Pericardium fibroblast (primary cell): Measurements from ENCODE around the gene BFAR. TPM values are rescaled to one million over a fixed set of nuclear protein-coding genes. Genes with fewer than 3 reads are reported as not detected.

Experiments
- total RNA-seq: library from RNA; depleted of rRNA; stranded (reverse); fragments of >200 nt; gene quantifications from 2 replicates; pipeline ENCODE4 v1.2.3, GENCODE V29; 2015

BFAR gene, protein sequence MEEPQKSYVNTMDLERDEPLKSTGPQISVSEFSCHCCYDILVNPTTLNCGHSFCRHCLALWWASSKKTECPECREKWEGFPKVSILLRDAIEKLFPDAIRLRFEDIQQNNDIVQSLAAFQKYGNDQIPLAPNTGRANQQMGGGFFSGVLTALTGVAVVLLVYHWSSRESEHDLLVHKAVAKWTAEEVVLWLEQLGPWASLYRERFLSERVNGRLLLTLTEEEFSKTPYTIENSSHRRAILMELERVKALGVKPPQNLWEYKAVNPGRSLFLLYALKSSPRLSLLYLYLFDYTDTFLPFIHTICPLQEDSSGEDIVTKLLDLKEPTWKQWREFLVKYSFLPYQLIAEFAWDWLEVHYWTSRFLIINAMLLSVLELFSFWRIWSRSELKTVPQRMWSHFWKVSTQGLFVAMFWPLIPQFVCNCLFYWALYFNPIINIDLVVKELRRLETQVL
- 64.3 and 79.6 TPM in 2 replicates for total RNA-seq

DNA sequence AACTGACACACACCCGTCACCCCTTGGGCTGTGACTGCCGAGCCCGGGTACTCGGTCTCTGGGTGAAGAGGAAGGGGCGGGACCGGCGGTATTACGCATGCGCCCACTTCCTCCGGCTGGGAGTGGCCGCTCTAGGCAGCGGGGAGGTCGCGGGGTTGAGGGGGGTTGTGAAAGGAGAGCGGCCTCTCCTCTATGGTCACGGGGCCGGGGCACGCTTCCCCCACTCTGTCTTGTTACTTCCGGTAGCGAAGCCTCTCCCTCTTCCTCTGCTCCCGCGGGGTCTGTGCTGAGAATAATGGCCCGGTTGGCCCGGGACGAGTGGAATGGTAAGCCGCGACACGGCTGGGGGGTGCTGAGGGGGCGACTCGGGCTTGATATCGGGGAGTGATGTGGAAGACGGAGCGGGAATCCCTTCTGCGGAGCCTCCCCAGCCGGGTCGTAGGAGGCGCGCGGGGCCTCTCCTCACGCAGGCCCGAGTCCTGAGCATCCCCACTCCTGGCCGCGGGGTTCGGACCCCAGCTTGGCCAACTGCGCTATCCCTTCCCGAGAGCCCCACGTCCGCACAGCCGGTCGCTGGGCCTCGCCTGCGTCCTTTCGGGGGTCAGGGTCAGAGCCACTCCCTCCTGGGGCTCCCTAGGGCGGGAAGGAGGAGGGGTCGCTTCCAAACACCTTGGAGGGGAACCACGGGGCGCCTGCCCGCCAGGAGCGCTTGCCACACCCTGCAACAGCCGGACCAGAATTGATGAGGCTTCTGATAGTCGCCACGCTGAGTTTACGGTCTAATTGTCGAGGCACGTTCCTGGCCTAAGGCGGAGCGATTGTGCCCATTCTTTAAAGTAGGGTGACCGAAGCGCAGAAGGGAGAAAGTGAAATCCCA, at the start of gene BFAR:
Gene BFAR (plus strand): TSS at position 259 of the 877 bp plus-strand sequence. CDS start 11,396 bp downstream, outside the sequence.

GRCh38 chr16:14629919-14630619, 2.7 kb upstream of the BFAR start, which contains the start of gene PARN:
PARN (minus strand) TSS chr16:14630260; CDS start chr16:14630125, 135 bp downstream.

GRCh38 chr16:14694129-14694528, 61.4 kb downstream of the BFAR start, which contains the start of gene PLA2G10:
PLA2G10 (minus strand) TSS chr16:14694308; CDS start chr16:14694229, 79 bp downstream.

DNA sequence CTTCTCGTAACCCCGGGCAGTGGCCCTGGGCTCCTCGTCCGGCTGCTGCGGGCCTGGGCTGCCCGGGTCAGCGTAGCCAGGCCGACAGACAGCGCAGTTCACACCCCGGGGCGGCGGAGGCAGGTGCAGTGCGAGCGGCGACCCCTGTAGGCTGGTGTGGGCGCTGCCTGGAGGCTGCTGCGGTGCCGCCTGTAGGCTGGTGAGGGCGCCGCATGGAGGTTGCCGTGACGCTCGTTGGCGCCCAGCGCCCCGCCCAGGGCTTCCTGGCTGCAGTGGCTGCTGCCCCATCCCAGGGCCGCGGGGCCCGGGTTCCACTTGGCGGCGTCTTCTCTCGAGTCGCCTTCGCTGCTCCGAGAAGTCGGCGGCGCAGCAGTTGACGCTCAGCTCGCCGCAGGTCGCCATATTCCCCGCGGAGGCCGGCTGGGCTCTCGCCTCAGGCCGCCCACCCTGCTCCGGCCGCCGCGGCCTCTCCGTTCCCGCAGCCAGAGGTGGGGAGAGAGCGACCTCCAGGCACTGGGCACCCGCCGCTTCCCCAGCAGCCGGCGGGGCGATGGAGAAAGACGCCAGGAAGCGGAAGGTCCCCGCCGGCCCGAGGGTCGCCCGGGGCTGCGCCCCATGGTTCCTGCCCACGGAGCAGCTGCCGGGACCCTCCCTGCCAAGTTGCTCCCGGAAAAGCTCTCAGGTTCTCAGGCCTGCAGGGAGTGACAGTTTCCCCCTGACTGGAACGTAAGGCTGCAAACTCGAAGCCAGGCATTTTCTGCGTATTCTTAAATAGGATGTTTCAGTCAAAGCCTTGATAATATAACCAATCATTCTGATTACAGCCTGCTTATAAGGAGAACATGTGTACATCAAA, 70.6 kb downstream of the BFAR start, which contains the start of gene NPIPA3:
Gene NPIPA3 (plus strand): TSS at position 256 of the 856 bp plus-strand sequence. CDS start 5,533 bp downstream, outside the sequence.

Other genes with a start within 250 kb of the BFAR start
- 26.0 and 36.2 TPM in 2 replicates for gene PARN, start 2.7 kb upstream of the BFAR start, total RNA-seq
- gene PLA2G10, start 61.4 kb downstream of the BFAR start, total RNA-seq: not detected in 2 replicates
- 0.58 TPM in 1 of 2 replicates, not detected in the other for gene NPIPA3, start 70.5 kb downstream of the BFAR start, total RNA-seq
- 0.58 TPM in 1 of 2 replicates, not detected in the other for gene NPIPA2, start 109.6 kb downstream of the BFAR start, total RNA-seq
- gene NOMO1, start 200.8 kb downstream of the BFAR start, total RNA-seq: 41.5 and 44.9 TPM in 2 replicates